SU-DHL-6 (cell line): ENCODE data around the gene TAF8.

Experiments used
- H2AFZ ChIP-seq: fragments of 200-600 bp; sonication (generic); 2 replicates; pipeline ENCODE4 v1.6.1; 2014; ENCODE audit warnings: low read depth, mild to moderate bottlenecking, moderate library complexity, mixed read lengths, antibody characterized with exemption, low read length; ENCODE audit not compliant: severe bottlenecking
- H3F3A ChIP-seq: fragments of 200-600 bp; shearing (Covaris generic); 2 replicates; pipeline ENCODE4 v1.6.0; 2016; ENCODE audit warnings: antibody characterized with exemption, mild to moderate bottlenecking; ENCODE audit not compliant: insufficient read depth
- H3K27ac ChIP-seq: fragments of 200-600 bp; sonication (generic); 2 replicates; pipeline ENCODE4 v1.5.1; 2016; ENCODE audit warnings: low read depth, mild to moderate bottlenecking, low read length, moderate library complexity, mixed read lengths
- H3K27me3 ChIP-seq: fragments of 200-600 bp; sonication (generic), shearing (Covaris generic); 2 replicates; pipeline ENCODE4 v1.6.0; 2014; ENCODE audit warnings: mild to moderate bottlenecking, low read length
- H3K36me3 ChIP-seq: fragments of 200-600 bp; sonication (generic); 2 replicates; pipeline ENCODE4 v1.6.1; 2014; ENCODE audit warnings: mild to moderate bottlenecking, low read length, mixed read lengths
- H3K4me2 ChIP-seq: fragments of 300-600, 200-600 bp; shearing (Covaris generic), sonication (generic); 2 replicates; pipeline ENCODE4 v1.6.0; 2014; ENCODE audit warnings: low read length, low read depth, mild to moderate bottlenecking; ENCODE audit not compliant: poor library complexity, severe bottlenecking
- H3K4me3 ChIP-seq: fragments of 200-600 bp; sonication (generic); 2 replicates; pipeline ENCODE4 v1.5.1; 2014; ENCODE audit warnings: antibody characterized with exemption, low read length, mild to moderate bottlenecking, mixed read lengths; ENCODE audit not compliant: insufficient read depth, poor library complexity, severe bottlenecking
- H3K79me2 ChIP-seq: fragments of 200-600 bp; sonication (generic); 2 replicates; pipeline ENCODE4 v1.6.1; 2014; ENCODE audit warnings: mild to moderate bottlenecking, low read length, moderate library complexity; ENCODE audit not compliant: insufficient read depth
- H3K9ac ChIP-seq: fragments of 200-600 bp; sonication (generic); 2 replicates; pipeline ENCODE4 v1.7.0; 2014; ENCODE audit warnings: mild to moderate bottlenecking, low read length
- H3K9me2 ChIP-seq: fragments of 200-600 bp; sonication (generic); replicated peaks from 2 replicates; pipeline ENCODE4 v1.6.1; 2014; ENCODE audit warnings: low read length; ENCODE audit not compliant: insufficient read depth
- H3K9me3 ChIP-seq: fragments of 200-600 bp; sonication (generic); 2 replicates; pipeline ENCODE4 v1.6.1; 2014; ENCODE audit warnings: low read length, mixed read lengths; ENCODE audit not compliant: insufficient read depth
- H4K20me1 ChIP-seq: fragments of 200-600 bp; sonication (generic); 2 replicates; pipeline ENCODE4 v1.6.1; 2014; ENCODE audit warnings: low read depth, mild to moderate bottlenecking, antibody characterized with exemption, low read length, moderate library complexity, mixed read lengths
- EZH2phosphoT487 ChIP-seq: fragments of 200-600 bp; sonication (generic), shearing (Covaris generic); conservative IDR thresholded peaks from 2 replicates; pipeline ENCODE4 v1.6.1; 2018; ENCODE audit warnings: mild to moderate bottlenecking, antibody characterized with exemption, low read length, moderate library complexity, mixed read lengths
- TF ChIP-seq, protein P1 (sequence below): fragments of 200-600 bp; sonication (generic); IDR thresholded peaks from one replicate; pipeline ENCODE4 v1.5.1; 2017; ENCODE audit warnings: antibody characterized with exemption, mild to moderate bottlenecking, low read length, moderate library complexity; ENCODE audit not compliant: insufficient read depth, poor library complexity, severe bottlenecking

The TAF8 gene

DNA sequence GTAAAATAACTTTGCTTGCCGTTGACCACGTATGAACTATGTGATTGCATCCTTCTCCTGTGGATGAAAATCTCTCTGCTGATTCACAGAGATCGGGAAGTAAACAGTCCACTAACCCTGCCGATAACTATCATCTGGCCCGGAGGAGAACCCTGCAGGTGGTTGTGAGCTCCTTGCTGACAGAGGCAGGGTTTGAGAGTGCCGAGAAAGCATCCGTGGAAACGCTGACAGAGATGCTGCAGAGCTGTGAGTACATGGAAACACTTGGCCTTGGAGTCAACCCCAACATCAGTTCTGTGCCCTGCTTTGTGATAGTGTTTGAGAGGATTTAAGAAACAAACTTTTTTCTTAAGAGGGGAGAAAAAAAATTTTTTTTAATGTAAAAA lies 937 bp downstream of the TAF8 start:
- Histone ChIP-seq H3K27me3 (no peaks in the 10 kb centered on the region), H3K4me2 (peak overlapping the region; percentile 93), H3K36me3 (peaks cover 23% of the 10 kb centered on the region), H3K9me3 (no peaks in the 10 kb centered on the region), H3K4me3 (peak overlapping the region; percentile 90), H2AFZ (no peak overlapping the region), H4K20me1 (no peaks in the 10 kb centered on the region), H3K9me2 (no peaks in the 10 kb centered on the region), H3K27ac (peak overlapping the region; percentile 82), H3K9ac (peak overlapping the region; percentile 64), H3K79me2 (peaks cover 14% of the 10 kb centered on the region), H3F3A (peaks cover 32% of the 10 kb centered on the region)
- TF ChIP-seq, protein P1, sequence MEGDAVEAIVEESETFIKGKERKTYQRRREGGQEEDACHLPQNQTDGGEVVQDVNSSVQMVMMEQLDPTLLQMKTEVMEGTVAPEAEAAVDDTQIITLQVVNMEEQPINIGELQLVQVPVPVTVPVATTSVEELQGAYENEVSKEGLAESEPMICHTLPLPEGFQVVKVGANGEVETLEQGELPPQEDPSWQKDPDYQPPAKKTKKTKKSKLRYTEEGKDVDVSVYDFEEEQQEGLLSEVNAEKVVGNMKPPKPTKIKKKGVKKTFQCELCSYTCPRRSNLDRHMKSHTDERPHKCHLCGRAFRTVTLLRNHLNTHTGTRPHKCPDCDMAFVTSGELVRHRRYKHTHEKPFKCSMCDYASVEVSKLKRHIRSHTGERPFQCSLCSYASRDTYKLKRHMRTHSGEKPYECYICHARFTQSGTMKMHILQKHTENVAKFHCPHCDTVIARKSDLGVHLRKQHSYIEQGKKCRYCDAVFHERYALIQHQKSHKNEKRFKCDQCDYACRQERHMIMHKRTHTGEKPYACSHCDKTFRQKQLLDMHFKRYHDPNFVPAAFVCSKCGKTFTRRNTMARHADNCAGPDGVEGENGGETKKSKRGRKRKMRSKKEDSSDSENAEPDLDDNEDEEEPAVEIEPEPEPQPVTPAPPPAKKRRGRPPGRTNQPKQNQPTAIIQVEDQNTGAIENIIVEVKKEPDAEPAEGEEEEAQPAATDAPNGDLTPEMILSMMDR: no peak
- no peak for TF ChIP-seq EZH2phosphoT487

DNA sequence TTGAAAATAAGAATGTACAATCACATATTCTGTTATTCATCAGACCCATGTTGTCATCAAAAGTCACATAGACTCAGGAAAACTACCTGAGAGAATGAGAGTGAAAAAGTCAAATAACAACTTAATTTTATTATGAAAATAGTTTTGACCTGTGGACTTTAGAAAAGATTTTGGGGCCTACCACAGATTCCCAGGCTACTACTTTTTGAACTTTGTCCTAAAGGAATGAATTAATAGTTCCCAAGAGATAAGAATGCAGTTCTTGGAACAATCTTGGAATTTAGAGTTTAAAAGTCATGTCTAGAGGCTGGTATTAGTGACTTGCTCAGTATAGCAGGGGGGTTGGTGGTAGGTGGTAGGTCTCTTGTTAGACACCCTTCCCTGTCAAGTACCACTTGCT lies 3.3 kb downstream of the TAF8 start:
- H3K36me3 ChIP-seq: peaks cover 42% of the 10 kb centered on the region
- no peaks in the 10 kb centered on the region for H3K9me2 ChIP-seq
- peaks cover 14% of the 10 kb centered on the region for H3K79me2 ChIP-seq
- H3K27me3 ChIP-seq: no peaks in the 10 kb centered on the region
- H3K9ac ChIP-seq: no peak overlapping the region
- no peak overlapping the region for H2AFZ ChIP-seq
- H3K4me2 ChIP-seq: no peak overlapping the region
- H3F3A ChIP-seq: peaks cover 13% of the 10 kb centered on the region
- no peak overlapping the region for H3K27ac ChIP-seq
- H4K20me1 ChIP-seq: no peaks in the 10 kb centered on the region
- no peaks in the 10 kb centered on the region for H3K9me3 ChIP-seq
- H3K4me3 ChIP-seq: no peak overlapping the region
- TF ChIP-seq, protein P1: no peak
- TF ChIP-seq EZH2phosphoT487: no peak

DNA sequence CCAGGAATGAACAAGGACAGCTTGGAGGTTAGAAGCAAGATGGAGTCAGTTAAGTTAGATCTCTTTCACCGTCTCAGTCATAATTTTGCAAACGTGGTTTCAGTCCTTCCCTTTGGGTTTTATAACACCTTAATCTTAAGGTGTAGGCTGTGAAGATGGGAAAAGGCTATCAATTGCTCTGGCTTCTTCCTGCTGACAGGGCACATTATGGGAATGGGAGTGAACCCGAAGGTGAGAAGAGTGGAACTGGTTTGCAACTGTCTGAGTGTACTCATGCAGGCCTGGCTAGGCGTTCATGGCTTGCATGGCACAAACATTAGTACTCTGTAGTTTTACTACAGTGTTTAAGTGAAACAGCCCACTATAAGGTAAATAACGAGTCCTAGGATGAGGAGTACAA lies 9.4 kb downstream of the TAF8 start:
- Histone ChIP-seq H3F3A (no peaks in the 10 kb centered on the region; the same call in 1 of the 2 replicates), H4K20me1 (no peaks in the 10 kb centered on the region), H3K27me3 (no peaks in the 10 kb centered on the region), H3K27ac (no peak overlapping the region), H3K4me3 (no peak overlapping the region), H3K36me3 (peaks cover 66% of the 10 kb centered on the region), H3K9me2 (no peaks in the 10 kb centered on the region), H2AFZ (no peak overlapping the region), H3K9me3 (no peaks in the 10 kb centered on the region; the same call in 1 of the 2 replicates), H3K79me2 (no peaks in the 10 kb centered on the region), H3K4me2 (no peak overlapping the region), H3K9ac (no peak overlapping the region)
- no peak for TF ChIP-seq EZH2phosphoT487
- TF ChIP-seq, protein P1: no peak
